Adrenal gland (tissue), 12 donors: ENCODE results near the gene MICAL3. TPM values are rescaled to one million over a fixed set of nuclear protein-coding genes. Genes with fewer than 3 reads are reported as not detected.

Experiments
- DNase-seq, 7 donors: peaks; one replicate each; pipeline ENCODE4 v3.0.0-alpha.2; 2019 to 2020
- H3K27ac ChIP-seq, 5 donors: fragments of 200-600 bp; sonication (generic) in 4 of 5; 1 replicate in 3 of 5; 2 replicates in 2 of 5; pipeline versions ENCODE4 v1.5.1 to v1.8.0; 2016 to 2020; ENCODE audit warnings: mild to moderate bottlenecking in 1 of 5
- H3K27me3 ChIP-seq: fragments of 200-600 bp; 2 replicates; pipeline ENCODE4 v1.8.0; 2021
- H3K36me3 ChIP-seq, 2 donors: fragments of 200-600 bp; replicated peaks in 1 of 2; 1 replicate in 1 of 2; 2 replicates in 1 of 2; pipeline versions ENCODE4 v1.5.1 to v1.8.0; 2018 to 2022
- H3K4me1 ChIP-seq, 2 donors: fragments of 200-600 bp; replicated peaks in 1 of 2; 1 replicate in 1 of 2; 2 replicates in 1 of 2; pipeline versions ENCODE4 v1.5.1 to v1.8.0; 2018 to 2021
- H3K4me3 ChIP-seq, 4 donors: fragments of 200-600 bp; sonication (generic) in 3 of 4; one replicate each; pipeline ENCODE4 v1.5.1; 2016 to 2018
- H3K9me3 ChIP-seq, 3 donors: fragments of 200-600 bp; sonication (generic) in 1 of 3; replicated peaks in 1 of 3; 1 replicate in 2 of 3; 2 replicates in 1 of 3; pipeline versions ENCODE4 v1.5.1 to v1.8.0; 2016 to 2021
- POLR2A ChIP-seq, 2 donors: fragments of 450-650 bp; IDR thresholded peaks; one replicate each; pipeline ENCODE4 v1.6.1; 2017; ENCODE audit warnings: antibody characterized with exemption in 2 of 2, mild to moderate bottlenecking in 2 of 2, moderate library complexity in 1 of 2
- WGBS, 4 donors: extraction: QIAGEN DNeasy Blood & Tissue Kit in 2 of 4; methylation state at CpG; one replicate each; pipeline versions ENCODE4 v1.1.5 to v1.1.7; 2013 to 2017; 5-methylcytosine and 5-hydroxymethylcytosine counted together
- intact Hi-C, 2 donors: fragments of 100-400 bp; cut with DNase I; formaldehyde crosslinking; loops; one replicate each; pipeline versions ENCODE4 v1.14.1 to v1.15.0; 2022 to 2023
- polyA plus RNA-seq, 3 donors: library from polyadenylated mRNA; stranded (reverse); fragments of 200-250 nt in 2 of 3; fragments of 350-450 nt in 1 of 3; fragmentation: Illumina TruSeq in 1 of 3; extraction: RNeasy Lipid Tissue Mini Kit (QIAGEN cat#74804) in 1 of 3; gene quantifications; one replicate each; pipeline ENCODE4 v1.2.3, GENCODE V29; 2013 to 2014
- total RNA-seq, 9 donors: library from RNA; depleted of rRNA in 4 of 9; stranded (reverse); fragments of >200 nt in 4 of 9; fragments of 120-200 nt in 1 of 9; fragmentation: NEBNext Ultra II Directional in 1 of 9; extraction: Animal tissue kit (Norgen Biotek cat#: 25700) in 1 of 9; gene quantifications; one replicate each; pipeline versions ENCODE4 v1.1.0 to v1.2.4, GENCODE V29; 2013 to 2023
- TF ChIP-seq, protein P1 (sequence below), 6 experiments: fragments of 450-650 bp in 4 of 6; fragments of 200-600 bp in 2 of 6; sonication (generic) in 1 of 6; IDR thresholded peaks; 1 replicate in 5 of 6; 2 replicates in 1 of 6; pipeline versions ENCODE4 v1.5.1 to v1.8.0; 2016 to 2021; ENCODE audit warnings: antibody characterized with exemption in 6 of 6, mild to moderate bottlenecking in 2 of 6, moderate library complexity in 1 of 6
- donor health status: healthy with polysubstance abuse.
- donor health status: Bipolar disorder and iron deficiency.
- donor health status: DM: yes; HTN: yes; CAD: no.
- donor health status: DM: no; HTN: no; CAD: no.
- donor health status: DM: no; HTN: no; CAD: no.
- donor health status: DM: yes; HTN: yes; CAD: no.

Gene MICAL3
- total and polyA plus RNA-seq, 12 donors: 10.9 to 82.6 (median 34.4) TPM

GRCh38 chr22:17897858-17898257 lies 126.5 kb downstream of the MICAL3 start:
- no peaks in the 10 kb centered on the region for H3K9me3 ChIP-seq
- 91 to 96% (median 96%) methylated on average over 4 of the region's 4 CpGs for WGBS, 4 donors
- TF ChIP-seq, protein P1, sequence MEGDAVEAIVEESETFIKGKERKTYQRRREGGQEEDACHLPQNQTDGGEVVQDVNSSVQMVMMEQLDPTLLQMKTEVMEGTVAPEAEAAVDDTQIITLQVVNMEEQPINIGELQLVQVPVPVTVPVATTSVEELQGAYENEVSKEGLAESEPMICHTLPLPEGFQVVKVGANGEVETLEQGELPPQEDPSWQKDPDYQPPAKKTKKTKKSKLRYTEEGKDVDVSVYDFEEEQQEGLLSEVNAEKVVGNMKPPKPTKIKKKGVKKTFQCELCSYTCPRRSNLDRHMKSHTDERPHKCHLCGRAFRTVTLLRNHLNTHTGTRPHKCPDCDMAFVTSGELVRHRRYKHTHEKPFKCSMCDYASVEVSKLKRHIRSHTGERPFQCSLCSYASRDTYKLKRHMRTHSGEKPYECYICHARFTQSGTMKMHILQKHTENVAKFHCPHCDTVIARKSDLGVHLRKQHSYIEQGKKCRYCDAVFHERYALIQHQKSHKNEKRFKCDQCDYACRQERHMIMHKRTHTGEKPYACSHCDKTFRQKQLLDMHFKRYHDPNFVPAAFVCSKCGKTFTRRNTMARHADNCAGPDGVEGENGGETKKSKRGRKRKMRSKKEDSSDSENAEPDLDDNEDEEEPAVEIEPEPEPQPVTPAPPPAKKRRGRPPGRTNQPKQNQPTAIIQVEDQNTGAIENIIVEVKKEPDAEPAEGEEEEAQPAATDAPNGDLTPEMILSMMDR (IDR thresholded peaks at IDR 0.05): no peak
- no peak for TF ChIP-seq POLR2A (IDR thresholded peaks at IDR 0.05)
- peaks cover 0 to 51% of the 10 kb centered on the region in 2 donors for H3K36me3 ChIP-seq
- intact Hi-C loops: loop anchor here (5.0 to 10.0 kb wide), 4 partner anchors 57 to 124 kb away; partner anchors contain the start of gene MICAL3 (in 1 of the 2)
- no peaks in the 10 kb centered on the region for H3K27me3 ChIP-seq
- no peaks in the 10 kb centered on the region for H3K4me1 ChIP-seq
- no peak for DNase-seq
- H3K4me3 ChIP-seq: no peak overlapping the region
- no peak overlapping the region for H3K27ac ChIP-seq

DNA sequence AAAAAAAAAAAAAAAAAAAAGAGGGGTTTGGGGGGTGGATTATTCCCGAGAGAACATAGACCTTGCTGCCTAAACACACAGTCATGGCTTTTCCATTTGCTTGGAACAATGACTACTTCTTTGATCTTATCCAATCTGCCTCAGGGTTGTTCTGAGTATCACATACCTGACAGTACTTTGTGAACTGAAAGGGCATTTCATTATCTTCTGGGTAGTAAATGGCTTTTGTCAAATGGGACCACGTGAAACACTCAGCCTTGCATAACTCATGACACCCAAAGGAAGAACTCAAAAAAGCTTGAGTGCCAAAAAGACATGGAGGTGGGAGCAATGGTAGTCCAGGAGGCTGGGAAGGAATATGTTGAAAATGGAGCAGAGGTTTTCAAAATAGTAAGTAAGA lies 126.9 kb downstream of the MICAL3 start:
- DNase-seq: no peak
- Histone ChIP-seq H3K27ac (no peak overlapping the region), H3K4me3 (no peak overlapping the region), H3K27me3 (no peaks in the 10 kb centered on the region), H3K9me3 (no peaks in the 10 kb centered on the region), H3K36me3 (peaks cover 0 to 51% of the 10 kb centered on the region in 2 donors), H3K4me1 (no peaks in the 10 kb centered on the region)
- TF ChIP-seq, protein P1 (IDR thresholded peaks at IDR 0.05): no peak
- no peak for TF ChIP-seq POLR2A (IDR thresholded peaks at IDR 0.05)
- WGBS, 4 donors: 51 to 80% (median 63%) methylated on average over 2 of the region's 2 CpGs
- intact Hi-C loops: loop anchor here (5.0 to 10.0 kb wide), 4 partner anchors 57 to 125 kb away; partner anchors contain the start of gene MICAL3 (in 1 of the 2)

- Histone ChIP-seq H3K4me1 (no peaks in the 10 kb centered on the region), H3K4me3 (no peak overlapping the region), H3K27ac (no peak overlapping the region), H3K27me3 (no peaks in the 10 kb centered on the region), H3K36me3 (peaks cover 0 to 51% of the 10 kb centered on the region in 2 donors), H3K9me3 (no peaks in the 10 kb centered on the region)
- intact Hi-C loops: loop anchor here (5.0 to 10.0 kb wide), 4 partner anchors 58 to 126 kb away; partner anchors contain the start of gene MICAL3 (in 1 of the 2)
- 66 to 71% (median 68%) methylated on average over 14 of the region's 14 CpGs for WGBS, 4 donors
- no peak for TF ChIP-seq POLR2A (IDR thresholded peaks at IDR 0.05)
- TF ChIP-seq, protein P1 (IDR thresholded peaks at IDR 0.05): peak in 5 of 6 experiments; percentile 42 to 64 (median 57)
- peak; percentile 56 to 84 (median 74) for DNase-seq
Measured at GRCh38 chr22:17896586-17896985, 127.8 kb downstream of the MICAL3 start.

- H3K36me3 ChIP-seq: peaks cover 0 to 36% of the 10 kb centered on the region in 2 donors
- no peaks in the 10 kb centered on the region for H3K27me3 ChIP-seq
- H3K9me3 ChIP-seq: no peaks in the 10 kb centered on the region
- DNase-seq: peak in 1 of 7 donors; percentile 4
- no peak overlapping the region for H3K27ac ChIP-seq
- WGBS, 4 donors: 89 to 94% (median 93%) methylated on average over 7 of the region's 7 CpGs
- intact Hi-C loops: loop anchor here (10.0 kb wide), 2 partner anchors 59 to 61 kb away; no protein-coding TSS in a partner anchor
- H3K4me1 ChIP-seq: peaks cover 7 to 12% of the 10 kb centered on the region in 2 donors
- TF ChIP-seq POLR2A (IDR thresholded peaks at IDR 0.05): no peak
- TF ChIP-seq, protein P1 (IDR thresholded peaks at IDR 0.05): no peak
- no peak overlapping the region for H3K4me3 ChIP-seq
Measured at GRCh38 chr22:17893900-17894535, 130.3 kb downstream of the MICAL3 start.
